ENCODE data around the gene INMT.

The INMT gene

DNA sequence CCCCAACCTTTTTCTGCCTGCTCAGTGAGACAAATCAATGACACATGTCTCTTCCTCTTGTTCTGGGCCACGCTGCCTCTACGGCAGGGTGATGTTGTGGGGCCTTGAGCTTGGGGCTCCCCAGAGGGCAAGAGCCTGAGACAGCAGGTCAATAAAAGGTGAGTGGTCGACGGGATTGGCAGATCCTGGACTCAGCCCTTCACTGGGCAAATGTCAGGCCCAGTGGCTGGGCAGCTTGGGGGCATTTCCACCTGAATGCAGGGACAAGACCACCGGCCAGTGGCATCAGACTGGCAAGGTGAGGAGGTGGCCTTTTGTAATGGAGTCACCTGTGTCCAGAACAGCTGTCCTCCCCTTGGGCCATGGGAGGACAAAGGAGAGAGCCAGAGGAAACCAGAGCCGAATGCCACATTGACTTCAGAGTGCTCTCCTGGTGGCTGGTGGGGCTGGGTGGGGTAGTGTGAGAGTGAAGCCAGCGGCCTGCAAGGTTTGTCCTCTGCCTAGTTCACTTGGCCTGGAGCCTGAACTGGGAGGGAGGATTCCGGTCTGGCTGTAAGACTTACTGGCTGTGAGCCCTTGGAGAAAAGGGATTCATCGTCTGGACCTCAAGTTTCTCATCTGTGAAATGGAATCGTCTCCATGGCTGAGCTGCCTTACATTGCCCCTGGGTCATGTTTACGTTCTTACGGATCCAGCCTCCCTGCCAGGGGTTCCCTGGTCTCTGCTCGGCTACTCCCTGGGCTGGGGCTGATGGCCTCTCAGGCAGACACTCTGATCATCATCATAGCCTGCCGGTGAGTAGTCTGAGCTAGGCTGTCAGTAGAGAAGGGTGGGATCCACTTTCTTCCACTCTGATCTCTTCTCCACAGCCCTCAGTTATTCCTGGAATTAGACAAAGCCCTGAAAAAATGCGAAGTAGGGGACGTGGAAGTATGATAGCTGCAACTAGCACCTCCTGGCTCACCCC lies 44.3 kb upstream of the INMT start:
- no peak overlapping the region for H3K4me3 ChIP-seq (ENCODE audit: low read depth, low read length)
- TF ChIP-seq, protein P1, sequence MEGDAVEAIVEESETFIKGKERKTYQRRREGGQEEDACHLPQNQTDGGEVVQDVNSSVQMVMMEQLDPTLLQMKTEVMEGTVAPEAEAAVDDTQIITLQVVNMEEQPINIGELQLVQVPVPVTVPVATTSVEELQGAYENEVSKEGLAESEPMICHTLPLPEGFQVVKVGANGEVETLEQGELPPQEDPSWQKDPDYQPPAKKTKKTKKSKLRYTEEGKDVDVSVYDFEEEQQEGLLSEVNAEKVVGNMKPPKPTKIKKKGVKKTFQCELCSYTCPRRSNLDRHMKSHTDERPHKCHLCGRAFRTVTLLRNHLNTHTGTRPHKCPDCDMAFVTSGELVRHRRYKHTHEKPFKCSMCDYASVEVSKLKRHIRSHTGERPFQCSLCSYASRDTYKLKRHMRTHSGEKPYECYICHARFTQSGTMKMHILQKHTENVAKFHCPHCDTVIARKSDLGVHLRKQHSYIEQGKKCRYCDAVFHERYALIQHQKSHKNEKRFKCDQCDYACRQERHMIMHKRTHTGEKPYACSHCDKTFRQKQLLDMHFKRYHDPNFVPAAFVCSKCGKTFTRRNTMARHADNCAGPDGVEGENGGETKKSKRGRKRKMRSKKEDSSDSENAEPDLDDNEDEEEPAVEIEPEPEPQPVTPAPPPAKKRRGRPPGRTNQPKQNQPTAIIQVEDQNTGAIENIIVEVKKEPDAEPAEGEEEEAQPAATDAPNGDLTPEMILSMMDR (conservative IDR thresholded peaks at IDR 0.05; ENCODE audit: low read depth, low read length) = no peak
- DNase-seq (ENCODE audit: low read depth) = no peak

DNA sequence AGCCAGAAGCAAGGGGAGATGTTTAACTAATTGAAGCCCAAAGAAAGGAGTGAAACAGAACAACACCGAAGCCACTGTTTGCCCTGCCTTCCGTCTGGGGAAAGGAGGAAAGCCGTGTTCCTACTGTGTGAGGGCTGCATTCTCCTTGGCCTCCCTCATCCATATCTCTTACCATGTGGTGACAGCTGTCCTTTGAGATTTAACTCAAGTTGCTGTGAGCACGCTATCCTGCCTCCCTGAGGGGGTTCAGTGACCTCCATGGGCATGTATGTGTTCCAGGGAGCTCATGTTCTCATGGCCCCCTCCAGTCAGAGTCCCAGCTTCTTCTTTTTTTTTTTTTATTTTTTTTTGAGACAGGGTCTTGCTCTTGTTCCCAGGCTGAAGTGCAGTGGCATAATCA lies 43.5 kb upstream of the INMT start:
- TF ChIP-seq, protein P1 (conservative IDR thresholded peaks at IDR 0.05; ENCODE audit: low read depth, low read length) = no peak
- DNase-seq (ENCODE audit: low read depth) = no peak
- no peak overlapping the region for H3K4me3 ChIP-seq (ENCODE audit: low read depth, low read length)

DNA sequence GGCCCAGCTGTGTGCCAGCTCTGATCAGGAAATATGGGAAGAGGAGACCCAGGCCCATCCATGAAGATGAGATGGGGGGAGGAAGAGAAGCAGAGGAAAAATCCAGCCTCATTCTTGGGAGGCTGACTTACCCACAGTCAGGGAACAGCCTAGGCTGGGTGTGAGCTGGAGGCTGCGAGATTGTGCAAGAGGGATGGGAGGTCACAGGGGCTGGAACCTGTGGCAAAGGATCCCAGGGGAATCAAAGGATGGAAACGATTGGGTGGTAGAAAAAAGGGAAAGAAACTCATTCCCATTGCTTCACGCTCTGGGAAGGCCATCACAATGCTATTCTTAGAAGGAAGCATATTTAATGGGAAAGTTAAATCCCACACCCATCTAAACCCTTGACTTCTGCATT lies 43.0 kb upstream of the INMT start:
- DNase-seq (ENCODE audit: low read depth) = no peak
- no peak overlapping the region for H3K4me3 ChIP-seq (ENCODE audit: low read depth, low read length)
- TF ChIP-seq, protein P1 (conservative IDR thresholded peaks at IDR 0.05; ENCODE audit: low read depth, low read length) = no peak

DNA sequence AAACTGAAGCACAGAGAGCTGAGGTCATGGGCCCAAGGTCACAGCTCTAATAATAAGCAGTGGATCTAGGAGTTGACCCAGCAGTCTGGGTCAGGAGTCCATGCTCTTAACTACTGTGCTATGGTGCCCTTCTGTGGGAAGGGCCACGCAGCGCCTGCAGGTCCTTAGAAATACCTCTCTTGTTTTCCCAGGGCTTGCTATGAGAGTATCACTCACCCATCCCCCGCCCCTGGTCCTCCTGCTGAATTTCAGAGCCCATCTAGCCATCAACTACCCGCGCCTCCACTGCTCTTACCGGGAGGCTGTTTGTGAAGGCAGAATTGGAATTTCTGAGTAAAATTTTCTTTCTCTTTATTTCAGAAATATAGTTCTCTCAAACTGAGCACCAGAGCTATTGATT lies 42.4 kb upstream of the INMT start:
- no peak overlapping the region for H3K4me3 ChIP-seq (ENCODE audit: low read depth, low read length)
- TF ChIP-seq, protein P1 (conservative IDR thresholded peaks at IDR 0.05; ENCODE audit: low read depth, low read length) = no peak
- no peak for DNase-seq (ENCODE audit: low read depth)

DNA sequence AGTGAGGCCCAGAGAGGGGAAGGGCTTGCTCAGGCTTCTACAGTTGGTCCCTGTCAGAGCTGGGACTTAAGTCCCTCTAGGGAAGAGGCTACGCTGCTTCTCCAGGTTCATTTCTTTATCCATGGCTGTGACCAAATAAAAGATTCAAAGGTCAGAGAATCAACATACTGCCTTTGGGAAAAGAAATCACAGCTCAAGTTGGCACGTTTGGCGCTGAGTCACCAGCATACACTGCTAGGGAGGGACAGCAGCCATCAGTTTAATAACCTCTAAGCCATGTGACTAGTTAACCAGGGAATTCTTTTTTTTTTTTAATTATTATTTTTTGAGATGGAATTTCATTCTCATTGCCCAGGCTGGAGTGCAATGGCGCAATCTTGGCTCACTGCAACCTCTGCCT lies 41.3 kb upstream of the INMT start:
- no peak for DNase-seq (ENCODE audit: low read depth)
- TF ChIP-seq, protein P1 (conservative IDR thresholded peaks at IDR 0.05; ENCODE audit: low read depth, low read length) = no peak
- H3K4me3 ChIP-seq (ENCODE audit: low read depth, low read length) = no peak overlapping the region

DNA sequence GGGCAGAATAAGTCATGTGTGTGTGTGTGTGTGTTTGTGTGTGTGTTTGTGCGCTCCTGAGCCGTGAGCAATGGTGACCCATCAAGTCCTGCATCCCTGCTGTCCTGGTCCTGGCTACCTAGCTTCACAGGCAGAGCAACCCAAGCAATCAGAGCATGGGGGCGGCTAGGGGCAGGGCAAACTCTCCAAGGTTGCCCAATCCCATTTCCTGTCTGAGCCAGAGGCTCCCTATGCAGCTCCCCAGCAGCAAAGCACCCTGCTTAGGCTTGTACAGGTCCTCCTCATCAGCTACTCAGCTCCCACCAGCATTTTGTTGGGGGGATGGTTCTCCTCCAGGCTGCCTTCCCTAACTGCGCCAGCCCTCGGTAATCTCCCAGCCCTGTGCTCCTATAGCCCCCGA lies 38.5 kb upstream of the INMT start:
- no peak overlapping the region for H3K4me3 ChIP-seq (ENCODE audit: low read depth, low read length)
- TF ChIP-seq, protein P1 (conservative IDR thresholded peaks at IDR 0.05; ENCODE audit: low read depth, low read length) = no peak
- DNase-seq (ENCODE audit: low read depth) = peak; percentile 33

DNA sequence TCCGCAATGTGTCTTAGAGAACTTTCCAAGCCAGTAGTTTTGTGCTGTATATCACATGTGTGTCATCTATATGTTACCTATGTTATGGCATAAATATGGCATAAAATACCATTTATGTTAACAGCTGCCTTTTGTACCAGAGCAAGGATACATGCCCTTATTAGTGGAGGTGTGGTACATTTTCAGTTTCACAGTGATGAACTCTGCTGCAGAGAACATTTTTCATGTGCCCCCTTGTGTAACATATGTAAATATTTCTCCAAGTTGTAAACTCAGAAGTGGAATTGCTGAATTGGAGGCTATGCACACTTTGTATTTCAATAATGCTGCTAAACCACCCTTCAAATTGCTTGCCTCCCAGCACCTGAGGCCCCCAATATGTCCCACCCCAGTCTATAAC lies 37.8 kb upstream of the INMT start:
- H3K4me3 ChIP-seq (ENCODE audit: low read depth, low read length) = no peak overlapping the region
- TF ChIP-seq, protein P1 (conservative IDR thresholded peaks at IDR 0.05; ENCODE audit: low read depth, low read length) = no peak
- DNase-seq (ENCODE audit: low read depth) = no peak

All from choroid plexus epithelial cell (primary cell).